ENCODE results near the gene ULK3. TPM values are rescaled to one million over a fixed set of nuclear protein-coding genes. Genes with fewer than 3 reads are reported as not detected.

Gene ULK3
- total RNA-seq, 1 experiment from 2014 or later, result 38.9 TPM

GRCh38 chr15:74832826-74833225, 10.1 kb downstream of the ULK3 start (continued):
- TF ChIP-seq, protein P1, sequence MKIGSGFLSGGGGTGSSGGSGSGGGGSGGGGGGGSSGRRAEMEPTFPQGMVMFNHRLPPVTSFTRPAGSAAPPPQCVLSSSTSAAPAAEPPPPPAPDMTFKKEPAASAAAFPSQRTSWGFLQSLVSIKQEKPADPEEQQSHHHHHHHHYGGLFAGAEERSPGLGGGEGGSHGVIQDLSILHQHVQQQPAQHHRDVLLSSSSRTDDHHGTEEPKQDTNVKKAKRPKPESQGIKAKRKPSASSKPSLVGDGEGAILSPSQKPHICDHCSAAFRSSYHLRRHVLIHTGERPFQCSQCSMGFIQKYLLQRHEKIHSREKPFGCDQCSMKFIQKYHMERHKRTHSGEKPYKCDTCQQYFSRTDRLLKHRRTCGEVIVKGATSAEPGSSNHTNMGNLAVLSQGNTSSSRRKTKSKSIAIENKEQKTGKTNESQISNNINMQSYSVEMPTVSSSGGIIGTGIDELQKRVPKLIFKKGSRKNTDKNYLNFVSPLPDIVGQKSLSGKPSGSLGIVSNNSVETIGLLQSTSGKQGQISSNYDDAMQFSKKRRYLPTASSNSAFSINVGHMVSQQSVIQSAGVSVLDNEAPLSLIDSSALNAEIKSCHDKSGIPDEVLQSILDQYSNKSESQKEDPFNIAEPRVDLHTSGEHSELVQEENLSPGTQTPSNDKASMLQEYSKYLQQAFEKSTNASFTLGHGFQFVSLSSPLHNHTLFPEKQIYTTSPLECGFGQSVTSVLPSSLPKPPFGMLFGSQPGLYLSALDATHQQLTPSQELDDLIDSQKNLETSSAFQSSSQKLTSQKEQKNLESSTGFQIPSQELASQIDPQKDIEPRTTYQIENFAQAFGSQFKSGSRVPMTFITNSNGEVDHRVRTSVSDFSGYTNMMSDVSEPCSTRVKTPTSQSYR (CRISPR knock-in tag; IDR thresholded peaks at IDR 0.05), result no peak
- no peak for TF ChIP-seq IRF1 (CRISPR knock-in tag; IDR thresholded peaks at IDR 0.05)
- no peak for TF ChIP-seq ZBTB43 (CRISPR knock-in tag; IDR thresholded peaks at IDR 0.05)
- TF ChIP-seq GRHL2 (CRISPR knock-in tag; IDR thresholded peaks at IDR 0.05; ENCODE audit: insufficient replicate concordance, severe bottlenecking), result no peak
- TF ChIP-seq, protein P2, sequence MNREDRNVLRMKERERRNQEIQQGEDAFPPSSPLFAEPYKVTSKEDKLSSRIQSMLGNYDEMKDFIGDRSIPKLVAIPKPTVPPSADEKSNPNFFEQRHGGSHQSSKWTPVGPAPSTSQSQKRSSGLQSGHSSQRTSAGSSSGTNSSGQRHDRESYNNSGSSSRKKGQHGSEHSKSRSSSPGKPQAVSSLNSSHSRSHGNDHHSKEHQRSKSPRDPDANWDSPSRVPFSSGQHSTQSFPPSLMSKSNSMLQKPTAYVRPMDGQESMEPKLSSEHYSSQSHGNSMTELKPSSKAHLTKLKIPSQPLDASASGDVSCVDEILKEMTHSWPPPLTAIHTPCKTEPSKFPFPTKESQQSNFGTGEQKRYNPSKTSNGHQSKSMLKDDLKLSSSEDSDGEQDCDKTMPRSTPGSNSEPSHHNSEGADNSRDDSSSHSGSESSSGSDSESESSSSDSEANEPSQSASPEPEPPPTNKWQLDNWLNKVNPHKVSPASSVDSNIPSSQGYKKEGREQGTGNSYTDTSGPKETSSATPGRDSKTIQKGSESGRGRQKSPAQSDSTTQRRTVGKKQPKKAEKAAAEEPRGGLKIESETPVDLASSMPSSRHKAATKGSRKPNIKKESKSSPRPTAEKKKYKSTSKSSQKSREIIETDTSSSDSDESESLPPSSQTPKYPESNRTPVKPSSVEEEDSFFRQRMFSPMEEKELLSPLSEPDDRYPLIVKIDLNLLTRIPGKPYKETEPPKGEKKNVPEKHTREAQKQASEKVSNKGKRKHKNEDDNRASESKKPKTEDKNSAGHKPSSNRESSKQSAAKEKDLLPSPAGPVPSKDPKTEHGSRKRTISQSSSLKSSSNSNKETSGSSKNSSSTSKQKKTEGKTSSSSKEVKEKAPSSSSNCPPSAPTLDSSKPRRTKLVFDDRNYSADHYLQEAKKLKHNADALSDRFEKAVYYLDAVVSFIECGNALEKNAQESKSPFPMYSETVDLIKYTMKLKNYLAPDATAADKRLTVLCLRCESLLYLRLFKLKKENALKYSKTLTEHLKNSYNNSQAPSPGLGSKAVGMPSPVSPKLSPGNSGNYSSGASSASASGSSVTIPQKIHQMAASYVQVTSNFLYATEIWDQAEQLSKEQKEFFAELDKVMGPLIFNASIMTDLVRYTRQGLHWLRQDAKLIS (CRISPR knock-in tag; IDR thresholded peaks at IDR 0.05; ENCODE audit: borderline replicate concordance), result no peak
- TF ChIP-seq HMGA2 (CRISPR knock-in tag; IDR thresholded peaks at IDR 0.05), result no peak
- no peak for TF ChIP-seq ZNF232 (CRISPR knock-in tag; IDR thresholded peaks at IDR 0.05)
- TF ChIP-seq ZNF416 (CRISPR knock-in tag; IDR thresholded peaks at IDR 0.05), result no peak
- no peak for TF ChIP-seq MAX (CRISPR knock-in tag; IDR thresholded peaks at IDR 0.05)
- no peak for TF ChIP-seq ZNF423 (CRISPR knock-in tag; IDR thresholded peaks at IDR 0.05)
- TF ChIP-seq ZNF317 (CRISPR knock-in tag; IDR thresholded peaks at IDR 0.05; ENCODE audit: borderline replicate concordance, low read depth), result no peak
- TF ChIP-seq, protein P3, sequence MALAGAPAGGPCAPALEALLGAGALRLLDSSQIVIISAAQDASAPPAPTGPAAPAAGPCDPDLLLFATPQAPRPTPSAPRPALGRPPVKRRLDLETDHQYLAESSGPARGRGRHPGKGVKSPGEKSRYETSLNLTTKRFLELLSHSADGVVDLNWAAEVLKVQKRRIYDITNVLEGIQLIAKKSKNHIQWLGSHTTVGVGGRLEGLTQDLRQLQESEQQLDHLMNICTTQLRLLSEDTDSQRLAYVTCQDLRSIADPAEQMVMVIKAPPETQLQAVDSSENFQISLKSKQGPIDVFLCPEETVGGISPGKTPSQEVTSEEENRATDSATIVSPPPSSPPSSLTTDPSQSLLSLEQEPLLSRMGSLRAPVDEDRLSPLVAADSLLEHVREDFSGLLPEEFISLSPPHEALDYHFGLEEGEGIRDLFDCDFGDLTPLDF (CRISPR knock-in tag; IDR thresholded peaks at IDR 0.05), result no peak
- no peak for TF ChIP-seq NFE2L1 (CRISPR knock-in tag; IDR thresholded peaks at IDR 0.05)

DNA sequence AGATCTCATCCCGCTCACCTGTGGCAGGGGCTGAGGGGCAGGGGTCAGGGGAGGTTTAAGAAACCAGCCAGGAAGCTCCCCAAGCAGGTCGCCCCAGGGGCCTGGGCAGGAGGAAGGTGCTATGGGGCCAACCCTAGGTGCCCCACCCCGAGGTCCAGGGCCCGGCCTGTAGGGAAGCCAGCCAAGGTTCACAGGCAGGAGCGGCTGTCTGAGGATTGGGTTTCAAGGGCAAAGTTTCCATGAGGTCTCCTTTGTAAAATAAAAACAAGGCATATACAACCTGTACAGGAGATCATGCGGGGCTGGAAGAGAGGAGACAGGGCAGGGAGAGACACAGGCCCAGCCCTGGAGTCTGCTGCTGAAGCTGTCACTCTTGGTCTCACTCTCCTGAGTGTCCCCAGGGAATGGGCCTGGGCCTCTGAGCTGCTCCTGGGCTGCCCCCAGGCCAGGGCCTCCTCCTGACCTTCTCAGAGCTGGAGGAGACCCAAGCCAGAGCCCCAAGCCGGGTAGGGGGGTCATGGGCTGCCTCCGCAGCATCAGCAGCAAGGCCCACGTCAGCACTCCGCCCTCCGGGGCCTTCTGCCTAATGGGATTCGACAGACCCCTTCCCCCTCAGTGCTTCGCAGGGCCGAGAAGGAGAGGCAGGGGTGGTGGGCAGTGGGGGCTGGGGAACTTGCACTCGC, 11.0 kb downstream of the ULK3 start:
- Mint-ChIP-seq H3K27me3 (ENCODE audit: low read depth) (peaks cover 21% of the 10 kb centered on the region), H3K4me1 (peaks cover 8% of the 10 kb centered on the region), H3K4me3 (no peak overlapping the region), H3K27ac (no peak overlapping the region), H3K36me3 (no peaks in the 10 kb centered on the region; the same call in 1 of the 2 replicates), H3K9me3 (no peaks in the 10 kb centered on the region)
- ChIA-PET POLR2A (no interaction called here), CTCF (interaction anchor here (1.1 to 2.6 kb wide), 3 partner anchors 44 to 70 kb away, joined by 3 to 7 read pairs (median 7); no protein-coding TSS in a partner anchor)
- DNase-seq (ENCODE audit: low spot score) (no peak), ATAC-seq (no peak)
- TF ChIP-seq GTF2I (CRISPR knock-in tag; conservative IDR thresholded peaks at IDR 0.05) (no peak), JUN (CRISPR knock-in tag; IDR thresholded peaks at IDR 0.05) (no peak), CTCF (IDR thresholded peaks at IDR 0.05) (no peak), MYBL2 (CRISPR knock-in tag; IDR thresholded peaks at IDR 0.05) (no peak), SMAD3 (CRISPR knock-in tag; IDR thresholded peaks at IDR 0.05; ENCODE audit: borderline replicate concordance) (no peak), ATF6 (CRISPR knock-in tag; IDR thresholded peaks at IDR 0.05) (no peak), FOXP1 (CRISPR knock-in tag; IDR thresholded peaks at IDR 0.05; ENCODE audit: borderline replicate concordance) (no peak), JAZF1 (CRISPR knock-in tag; IDR thresholded peaks at IDR 0.05) (no peak)
- TF ChIP-seq, protein P4, sequence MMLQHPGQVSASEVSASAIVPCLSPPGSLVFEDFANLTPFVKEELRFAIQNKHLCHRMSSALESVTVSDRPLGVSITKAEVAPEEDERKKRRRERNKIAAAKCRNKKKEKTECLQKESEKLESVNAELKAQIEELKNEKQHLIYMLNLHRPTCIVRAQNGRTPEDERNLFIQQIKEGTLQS (CRISPR knock-in tag; conservative IDR thresholded peaks at IDR 0.05), result no peak

All from WTC11 (cell line).